Activated T-helper 2 cell treated with anti-CD3 and anti-CD28 coated beads, Interferon-gamma antibody, Interleukin-2, Interleukin-4, amounts not matched to agents 10 μg/mL and 5 μg/mL and 100 μg/mL, durations not matched to agents 14 hours and 24 hours and 36 hours (primary cell): Measurements from ENCODE around the gene MGAT4A. TPM values are rescaled to one million over a fixed set of nuclear protein-coding genes. Genes with fewer than 3 reads are reported as not detected.

ENCODE experiments used
- DNase-seq: peaks from one replicate; pipeline ENCODE4 v3.0.0; 2021; ENCODE audit warnings: low spot score
- H3K27ac Mint-ChIP-seq: one replicate; pipeline ENCODE4 v1.8.0; 2021; ENCODE audit warnings: mixed read lengths
- H3K27me3 Mint-ChIP-seq: one replicate; pipeline ENCODE4 v1.8.0; 2021; ENCODE audit warnings: low read depth, mixed read lengths
- H3K36me3 Mint-ChIP-seq: one replicate; pipeline ENCODE4 v1.8.0; 2021; ENCODE audit warnings: low read depth, mixed read lengths
- H3K4me1 Mint-ChIP-seq: one replicate; pipeline ENCODE4 v1.8.0; 2021; ENCODE audit warnings: low read depth, mixed read lengths
- H3K4me3 Mint-ChIP-seq: one replicate; pipeline ENCODE4 v1.8.0; 2021; ENCODE audit warnings: low read depth, mild to moderate bottlenecking, moderate library complexity, mixed read lengths
- H3K9me3 Mint-ChIP-seq: one replicate; pipeline ENCODE4 v1.8.0; 2021; ENCODE audit warnings: mixed read lengths
- intact Hi-C: fragments of 100-400 bp; cut with micrococcal nuclease; formaldehyde crosslinking; loops from one replicate; pipeline ENCODE4 v1.15.1; 2023
- total RNA-seq: library from RNA; stranded (reverse); gene quantifications from 2 replicates; pipeline ENCODE4 v1.2.3, GENCODE V29; 2022

MGAT4A gene
- total RNA-seq: 42.0 and 44.6 TPM in 2 replicates

- H3K36me3 Mint-ChIP-seq: peaks cover 11% of the 10 kb centered on the region
Observed at GRCh38 chr2:98731041-98731893, at the start of gene MGAT4A. Gene MGAT4A (minus strand): TSS chr2:98731132. CDS start chr2:98726332, 4,800 bp downstream.

GRCh38 chr2:98778741-98779483 lies 48.0 kb upstream of the MGAT4A start:
- Mint-ChIP-seq H3K27me3 (peaks cover 5% of the 10 kb centered on the region), H3K9me3 (peaks cover 15% of the 10 kb centered on the region), H3K4me1 (peaks cover 3% of the 10 kb centered on the region), H3K36me3 (peaks cover 9% of the 10 kb centered on the region), H3K27ac (no peak overlapping the region), H3K4me3 (no peak overlapping the region)
- no peak for DNase-seq
- intact Hi-C loops: no loop called here

More at GRCh38 chr2:98731041-98731893, at the start of gene MGAT4A:
- no peaks in the 10 kb centered on the region for H3K27me3 Mint-ChIP-seq
- H3K27ac Mint-ChIP-seq: peak within 1 kb of the TSS; percentile 93
- intact Hi-C loops: loop anchor here (10.0 kb wide), 1 partner anchor 266 kb away; no protein-coding TSS in a partner anchor
- H3K9me3 Mint-ChIP-seq: no peaks in the 10 kb centered on the region
- peaks cover 71% of the 10 kb centered on the region for H3K4me1 Mint-ChIP-seq
- DNase-seq: peak; percentile 76
- peak within 1 kb of the TSS; percentile 88 for H3K4me3 Mint-ChIP-seq

- peaks cover 8% of the 10 kb centered on the region for H3K4me1 Mint-ChIP-seq
- no peak overlapping the region for H3K4me3 Mint-ChIP-seq
- H3K27ac Mint-ChIP-seq: no peak overlapping the region
- peaks cover 9% of the 10 kb centered on the region for H3K36me3 Mint-ChIP-seq
- no peak for DNase-seq
- peaks cover 15% of the 10 kb centered on the region for H3K9me3 Mint-ChIP-seq
- peaks cover 5% of the 10 kb centered on the region for H3K27me3 Mint-ChIP-seq
- intact Hi-C loops: no loop called here
Observed at GRCh38 chr2:98778151-98778550, 47.2 kb upstream of the MGAT4A start.

- Mint-ChIP-seq H3K4me3 (no peak overlapping the region), H3K36me3 (peaks cover 9% of the 10 kb centered on the region), H3K9me3 (peaks cover 15% of the 10 kb centered on the region), H3K4me1 (peaks cover 12% of the 10 kb centered on the region), H3K27me3 (peaks cover 5% of the 10 kb centered on the region), H3K27ac (no peak overlapping the region)
- intact Hi-C loops: no loop called here
- DNase-seq: no peak
Observed at GRCh38 chr2:98777710-98778109, 46.8 kb upstream of the MGAT4A start.

- Mint-ChIP-seq H3K27ac (no peak overlapping the region), H3K9me3 (peaks cover 10% of the 10 kb centered on the region), H3K27me3 (peaks cover 4% of the 10 kb centered on the region), H3K4me1 (peaks cover 17% of the 10 kb centered on the region), H3K36me3 (peaks cover 4% of the 10 kb centered on the region), H3K4me3 (no peak overlapping the region)
- no peak for DNase-seq
- intact Hi-C loops: no loop called here
Observed at GRCh38 chr2:98777076-98777475, 46.1 kb upstream of the MGAT4A start.

- no peak overlapping the region for H3K27ac Mint-ChIP-seq
- no peak overlapping the region for H3K4me3 Mint-ChIP-seq
- H3K4me1 Mint-ChIP-seq: peaks cover 26% of the 10 kb centered on the region
- H3K36me3 Mint-ChIP-seq: no peaks in the 10 kb centered on the region
- no peaks in the 10 kb centered on the region for H3K27me3 Mint-ChIP-seq
- intact Hi-C loops: no loop called here
- no peak for DNase-seq
- H3K9me3 Mint-ChIP-seq: peaks cover under 1% of the 10 kb centered on the region
Observed at GRCh38 chr2:98776136-98776535, 45.2 kb upstream of the MGAT4A start.

GRCh38 chr2:98775146-98775986 lies 44.4 kb upstream of the MGAT4A start:
- intact Hi-C loops: no loop called here
- DNase-seq: no peak
- H3K36me3 Mint-ChIP-seq: no peaks in the 10 kb centered on the region
- peaks cover 31% of the 10 kb centered on the region for H3K4me1 Mint-ChIP-seq
- H3K27ac Mint-ChIP-seq: no peak overlapping the region
- no peaks in the 10 kb centered on the region for H3K27me3 Mint-ChIP-seq
- H3K4me3 Mint-ChIP-seq: no peak overlapping the region
- H3K9me3 Mint-ChIP-seq: no peaks in the 10 kb centered on the region

GRCh38 chr2:98773907-98774306 lies 43.0 kb upstream of the MGAT4A start:
- H3K27me3 Mint-ChIP-seq: no peaks in the 10 kb centered on the region
- no peaks in the 10 kb centered on the region for H3K36me3 Mint-ChIP-seq
- intact Hi-C loops: loop anchor here (2.0 to 5.0 kb wide), 2 partner anchors 15 to 48 kb away; no protein-coding TSS in a partner anchor
- H3K4me1 Mint-ChIP-seq: peaks cover 44% of the 10 kb centered on the region
- no peak for DNase-seq
- no peak overlapping the region for H3K4me3 Mint-ChIP-seq
- H3K27ac Mint-ChIP-seq: no peak overlapping the region
- H3K9me3 Mint-ChIP-seq: no peaks in the 10 kb centered on the region

GRCh38 chr2:98773169-98773568 lies 42.2 kb upstream of the MGAT4A start:
- peaks cover 51% of the 10 kb centered on the region for H3K4me1 Mint-ChIP-seq

GRCh38 chr2:98772536-98772935 lies 41.6 kb upstream of the MGAT4A start:
- no peak for DNase-seq
- Mint-ChIP-seq H3K4me1 (peaks cover 58% of the 10 kb centered on the region), H3K27ac (peak overlapping the region; percentile 97), H3K4me3 (peak overlapping the region; percentile 91), H3K9me3 (no peaks in the 10 kb centered on the region), H3K36me3 (no peaks in the 10 kb centered on the region), H3K27me3 (no peaks in the 10 kb centered on the region)
- intact Hi-C loops: loop anchor here (1.0 to 5.0 kb wide), 3 partner anchors 14 to 50 kb away; no protein-coding TSS in a partner anchor

More at GRCh38 chr2:98773169-98773568, 42.2 kb upstream of the MGAT4A start:
- H3K9me3 Mint-ChIP-seq: no peaks in the 10 kb centered on the region
- peak overlapping the region; percentile 97 for H3K27ac Mint-ChIP-seq
- no peak for DNase-seq
- peak overlapping the region; percentile 40 for H3K4me3 Mint-ChIP-seq
- intact Hi-C loops: loop anchor here (2.0 to 5.0 kb wide), 2 partner anchors 14 to 49 kb away; no protein-coding TSS in a partner anchor
- H3K27me3 Mint-ChIP-seq: no peaks in the 10 kb centered on the region
- no peaks in the 10 kb centered on the region for H3K36me3 Mint-ChIP-seq

GRCh38 chr2:98771721-98772524 lies 41.0 kb upstream of the MGAT4A start:
- peak; percentile 69 for DNase-seq
- intact Hi-C loops: loop anchor here (1.0 to 5.0 kb wide), 5 partner anchors 13 to 113 kb away; no protein-coding TSS in a partner anchor
- Mint-ChIP-seq H3K36me3 (no peaks in the 10 kb centered on the region), H3K27me3 (no peaks in the 10 kb centered on the region), H3K4me3 (peak overlapping the region; percentile 91), H3K9me3 (no peaks in the 10 kb centered on the region), H3K4me1 (peaks cover 63% of the 10 kb centered on the region), H3K27ac (peak overlapping the region; percentile 97)
